ENCODE data around the gene IGSF21. TPM values are rescaled to one million over a fixed set of nuclear protein-coding genes. Genes with fewer than 3 reads are reported as not detected.
"Not testable (repeated sequence)": the region's sequence is repeated elsewhere in the genome, so short reads cannot be mapped to it uniquely, and the experiment has no call there.

The IGSF21 gene
- total RNA-seq, 2 donors from 2014 or later: 0.37 to 0.40 TPM

- Histone ChIP-seq H3K36me3 (no peaks in the 10 kb centered on the region), H3K27me3 (no peaks in the 10 kb centered on the region), H3K9ac (ENCODE audit: low read depth in 2 of 2, low read length in 2 of 2) (no peak overlapping the region), H3K4me3 (no peak overlapping the region), H3K4me1 (no peaks in the 10 kb centered on the region), H3K27ac (no peak overlapping the region), H3K9me3 (no peaks in the 10 kb centered on the region)
- no peak for DNase-seq
- TF ChIP-seq, protein P1, sequence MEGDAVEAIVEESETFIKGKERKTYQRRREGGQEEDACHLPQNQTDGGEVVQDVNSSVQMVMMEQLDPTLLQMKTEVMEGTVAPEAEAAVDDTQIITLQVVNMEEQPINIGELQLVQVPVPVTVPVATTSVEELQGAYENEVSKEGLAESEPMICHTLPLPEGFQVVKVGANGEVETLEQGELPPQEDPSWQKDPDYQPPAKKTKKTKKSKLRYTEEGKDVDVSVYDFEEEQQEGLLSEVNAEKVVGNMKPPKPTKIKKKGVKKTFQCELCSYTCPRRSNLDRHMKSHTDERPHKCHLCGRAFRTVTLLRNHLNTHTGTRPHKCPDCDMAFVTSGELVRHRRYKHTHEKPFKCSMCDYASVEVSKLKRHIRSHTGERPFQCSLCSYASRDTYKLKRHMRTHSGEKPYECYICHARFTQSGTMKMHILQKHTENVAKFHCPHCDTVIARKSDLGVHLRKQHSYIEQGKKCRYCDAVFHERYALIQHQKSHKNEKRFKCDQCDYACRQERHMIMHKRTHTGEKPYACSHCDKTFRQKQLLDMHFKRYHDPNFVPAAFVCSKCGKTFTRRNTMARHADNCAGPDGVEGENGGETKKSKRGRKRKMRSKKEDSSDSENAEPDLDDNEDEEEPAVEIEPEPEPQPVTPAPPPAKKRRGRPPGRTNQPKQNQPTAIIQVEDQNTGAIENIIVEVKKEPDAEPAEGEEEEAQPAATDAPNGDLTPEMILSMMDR (IDR thresholded peaks at IDR 0.05): no peak
- intact Hi-C loops (cut with DNase I): no loop called here
Observed at GRCh38 chr1:18360251-18360650, 252.7 kb downstream of the IGSF21 start.

- Histone ChIP-seq H3K9me3 (no peaks in the 10 kb centered on the region), H3K27me3 (no peaks in the 10 kb centered on the region), H3K4me1 (no peaks in the 10 kb centered on the region), H3K27ac (no peak overlapping the region), H3K4me3 (no peak overlapping the region), H3K9ac (ENCODE audit: low read depth in 2 of 2, low read length in 2 of 2) (no peak overlapping the region), H3K36me3 (no peaks in the 10 kb centered on the region)
- TF ChIP-seq, protein P1 (IDR thresholded peaks at IDR 0.05): no peak
- intact Hi-C loops (cut with DNase I): no loop called here
- DNase-seq: no peak
Observed at GRCh38 chr1:18362150-18362549, 254.6 kb downstream of the IGSF21 start.

GRCh38 chr1:18363436-18363835 lies 255.8 kb downstream of the IGSF21 start:
- Histone ChIP-seq H3K27ac (no peak overlapping the region), H3K36me3 (no peaks in the 10 kb centered on the region), H3K4me3 (no peak overlapping the region), H3K4me1 (no peaks in the 10 kb centered on the region), H3K9ac (ENCODE audit: low read depth in 2 of 2, low read length in 2 of 2) (no peak overlapping the region), H3K27me3 (no peaks in the 10 kb centered on the region), H3K9me3 (no peaks in the 10 kb centered on the region)
- intact Hi-C loops (cut with DNase I): no loop called here
- DNase-seq: no peak
- TF ChIP-seq, protein P1 (IDR thresholded peaks at IDR 0.05): no peak

GRCh38 chr1:18365099-18365705 lies 257.6 kb downstream of the IGSF21 start:
- TF ChIP-seq, protein P1 (IDR thresholded peaks at IDR 0.05): no peak

DNA sequence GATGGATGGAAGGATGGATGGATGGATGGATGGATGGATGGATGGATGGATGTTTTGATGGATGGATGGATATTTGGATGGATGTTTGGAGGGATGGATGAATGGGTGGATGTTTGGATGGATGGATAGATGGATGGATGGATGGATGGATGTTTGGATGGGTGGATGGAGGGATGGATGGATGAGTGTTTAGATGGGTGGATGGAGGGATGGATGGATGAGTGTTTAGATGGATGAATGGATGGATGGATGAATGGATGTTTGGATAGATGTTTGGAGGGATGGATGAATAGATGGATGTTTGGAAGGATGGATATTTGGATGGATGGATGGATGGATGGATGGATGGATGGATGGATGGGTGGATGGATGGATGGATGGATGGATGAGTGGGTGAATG lies 264.9 kb downstream of the IGSF21 start:
- H3K36me3 ChIP-seq; H3K9me3 ChIP-seq; H3K9ac ChIP-seq (ENCODE audit: low read depth in 2 of 2, low read length in 2 of 2); DNase-seq; H3K27ac ChIP-seq; intact Hi-C loops (cut with DNase I); H3K27me3 ChIP-seq; H3K4me1 ChIP-seq; H3K4me3 ChIP-seq: not testable (repeated sequence)

More at GRCh38 chr1:18365099-18365705, 257.6 kb downstream of the IGSF21 start:
- no peak for DNase-seq
- no peaks in the 10 kb centered on the region for H3K9me3 ChIP-seq
- no peak overlapping the region for H3K9ac ChIP-seq (ENCODE audit: low read depth in 2 of 2, low read length in 2 of 2)
- intact Hi-C loops (cut with DNase I): no loop called here
- H3K4me3 ChIP-seq: no peak overlapping the region
- H3K4me1 ChIP-seq: no peaks in the 10 kb centered on the region
- no peak overlapping the region for H3K27ac ChIP-seq
- no peaks in the 10 kb centered on the region for H3K36me3 ChIP-seq
- H3K27me3 ChIP-seq: no peaks in the 10 kb centered on the region

DNA sequence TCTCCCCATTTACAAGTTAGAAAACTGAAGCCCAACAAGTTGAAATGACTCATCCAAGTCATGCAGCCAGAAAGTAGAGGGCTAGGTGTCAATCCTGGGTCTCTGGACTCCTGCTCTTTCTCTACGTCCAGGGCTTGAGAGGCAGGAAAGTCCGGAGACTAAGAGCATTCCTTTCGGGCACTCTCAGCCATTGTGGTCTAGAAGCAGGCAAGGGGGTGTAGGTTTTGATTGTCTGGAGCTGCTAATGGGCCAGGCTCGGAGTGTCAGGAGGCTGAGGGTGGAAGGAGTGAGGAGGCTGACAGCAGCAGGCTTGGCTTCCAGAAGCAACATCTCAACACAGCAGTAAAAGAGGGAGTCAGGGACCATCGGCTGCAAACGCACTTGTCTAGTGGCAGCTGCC lies 265.6 kb downstream of the IGSF21 start:
- no peak overlapping the region for H3K27ac ChIP-seq
- intact Hi-C loops (cut with DNase I): no loop called here
- no peak overlapping the region for H3K9ac ChIP-seq (ENCODE audit: low read depth in 2 of 2, low read length in 2 of 2)
- no peaks in the 10 kb centered on the region for H3K27me3 ChIP-seq
- H3K4me1 ChIP-seq: no peaks in the 10 kb centered on the region
- no peak overlapping the region for H3K4me3 ChIP-seq
- H3K9me3 ChIP-seq: no peaks in the 10 kb centered on the region
- DNase-seq: no peak
- no peaks in the 10 kb centered on the region for H3K36me3 ChIP-seq
- TF ChIP-seq, protein P1 (IDR thresholded peaks at IDR 0.05): no peak
